Esophagus squamous epithelium (tissue), 5 donors: Measurements from ENCODE around the gene PTPRM. TPM values are rescaled to one million over a fixed set of nuclear protein-coding genes. Genes with fewer than 3 reads are reported as not detected.

Experiments
- DNase-seq: peaks from one replicate; lab custom pipeline; 2025; lab: John Stamatoyannopoulos, UW
- H3K27ac ChIP-seq, 4 donors: fragments of 200-600 bp; sonication (generic); one replicate each; pipeline ENCODE4 v1.5.1; 2016 to 2019; ENCODE audit warnings: mild to moderate bottlenecking in 1 of 4
- H3K27me3 ChIP-seq, 4 donors: fragments of 200-600 bp; sonication (generic); 1 replicate in 3 of 4; 2 replicates in 1 of 4; pipeline versions ENCODE4 v1.5.1 to v1.6.0; 2017 to 2021; ENCODE audit warnings: antibody characterized with exemption in 1 of 4
- H3K36me3 ChIP-seq, 3 donors: fragments of 200-600 bp; sonication (generic); one replicate each; pipeline ENCODE4 v1.5.1; 2016 to 2019
- H3K4me1 ChIP-seq, 3 donors: fragments of 200-600 bp; sonication (generic); one replicate each; pipeline ENCODE4 v1.5.1; 2017 to 2019
- H3K4me3 ChIP-seq, 4 donors: fragments of 200-600 bp; sonication (generic); 1 replicate in 3 of 4; 2 replicates in 1 of 4; pipeline ENCODE4 v1.5.1; 2016 to 2019; ENCODE audit warnings: mild to moderate bottlenecking in 2 of 4, moderate library complexity in 1 of 4
- H3K9me3 ChIP-seq, 3 donors: fragments of 200-600 bp; sonication (generic); one replicate each; pipeline ENCODE4 v1.5.1; 2016 to 2019
- POLR2A ChIP-seq, 4 donors: fragments of 450-650 bp; IDR thresholded peaks; one replicate each; pipeline ENCODE4 v1.6.1; 2017; ENCODE audit warnings: antibody characterized with exemption in 4 of 4, mild to moderate bottlenecking in 4 of 4, moderate library complexity in 3 of 4
- WGBS, 2 donors: methylation state at CpG; one replicate each; pipeline ENCODE4 v1.1.5; 2018; 5-methylcytosine and 5-hydroxymethylcytosine counted together
- intact Hi-C: fragments of 100-400 bp; cut with DNase I; formaldehyde crosslinking; loops from one replicate; pipeline ENCODE4 v1.15.0; 2022
- total RNA-seq, 4 donors: library from RNA; depleted of rRNA; stranded (reverse); fragments of >200 nt; gene quantifications; one replicate each; pipeline ENCODE4 v1.1.0, GENCODE V29; 2016
- TF ChIP-seq, protein P1 (sequence below), 6 experiments: fragments of 450-650 bp in 4 of 6; fragments of 200-600 bp in 2 of 6; sonication (generic) in 2 of 6; IDR thresholded peaks; one replicate each; pipeline ENCODE4 v1.5.1; 2016 to 2019; ENCODE audit warnings: antibody characterized with exemption in 6 of 6, mild to moderate bottlenecking in 4 of 6, moderate library complexity in 4 of 6
- donor health status: DM: yes; HTN: yes; CAD: no.

Gene PTPRM
- total RNA-seq, 4 donors from 2014 or later: 6.5 to 38.7 (median 11.1) TPM

DNA sequence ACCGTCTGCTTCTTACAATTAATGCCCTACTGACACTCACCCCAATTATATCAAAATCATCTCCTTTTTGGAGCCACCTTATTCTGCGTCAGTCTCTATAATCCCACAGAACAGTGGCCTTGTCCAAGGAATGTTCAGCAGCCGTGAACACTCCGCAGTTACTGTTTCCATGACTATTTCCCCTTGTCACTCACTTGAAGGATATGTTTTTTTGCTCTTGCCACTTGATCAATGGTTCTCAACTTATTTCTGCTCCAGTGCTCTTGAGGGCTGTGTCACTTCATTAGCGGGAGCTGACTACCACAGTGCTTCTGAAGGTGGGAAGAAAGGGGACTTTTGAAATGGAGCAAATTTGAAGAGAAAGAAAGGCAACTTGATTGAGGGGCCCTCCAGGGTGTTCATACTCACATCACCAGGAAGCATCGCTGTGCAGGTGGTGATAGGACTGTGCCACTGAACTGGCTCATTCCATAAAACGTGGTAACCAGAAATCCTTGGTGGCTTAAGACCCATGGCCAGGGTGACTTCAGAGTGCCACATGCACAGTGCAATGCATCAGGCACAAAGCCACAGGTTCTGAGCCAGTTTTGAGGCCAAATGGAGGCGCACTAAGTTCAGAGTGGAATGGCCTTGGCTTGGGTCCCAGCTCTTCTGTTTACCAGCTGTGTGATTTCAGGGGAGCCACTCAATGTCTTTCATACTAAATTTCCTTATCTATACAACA lies 721.5 kb downstream of the PTPRM start:
- TF ChIP-seq, protein P1, sequence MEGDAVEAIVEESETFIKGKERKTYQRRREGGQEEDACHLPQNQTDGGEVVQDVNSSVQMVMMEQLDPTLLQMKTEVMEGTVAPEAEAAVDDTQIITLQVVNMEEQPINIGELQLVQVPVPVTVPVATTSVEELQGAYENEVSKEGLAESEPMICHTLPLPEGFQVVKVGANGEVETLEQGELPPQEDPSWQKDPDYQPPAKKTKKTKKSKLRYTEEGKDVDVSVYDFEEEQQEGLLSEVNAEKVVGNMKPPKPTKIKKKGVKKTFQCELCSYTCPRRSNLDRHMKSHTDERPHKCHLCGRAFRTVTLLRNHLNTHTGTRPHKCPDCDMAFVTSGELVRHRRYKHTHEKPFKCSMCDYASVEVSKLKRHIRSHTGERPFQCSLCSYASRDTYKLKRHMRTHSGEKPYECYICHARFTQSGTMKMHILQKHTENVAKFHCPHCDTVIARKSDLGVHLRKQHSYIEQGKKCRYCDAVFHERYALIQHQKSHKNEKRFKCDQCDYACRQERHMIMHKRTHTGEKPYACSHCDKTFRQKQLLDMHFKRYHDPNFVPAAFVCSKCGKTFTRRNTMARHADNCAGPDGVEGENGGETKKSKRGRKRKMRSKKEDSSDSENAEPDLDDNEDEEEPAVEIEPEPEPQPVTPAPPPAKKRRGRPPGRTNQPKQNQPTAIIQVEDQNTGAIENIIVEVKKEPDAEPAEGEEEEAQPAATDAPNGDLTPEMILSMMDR (IDR thresholded peaks at IDR 0.05): no peak
- TF ChIP-seq POLR2A (IDR thresholded peaks at IDR 0.05): no peak
- no peaks in the 10 kb centered on the region for H3K36me3 ChIP-seq
- 83 to 85% methylated on average over 8 of the region's 8 CpGs for WGBS, 2 donors

GRCh38 chr18:8290435-8290834 lies 723.3 kb downstream of the PTPRM start:
- Histone ChIP-seq H3K4me1 (no peaks in the 10 kb centered on the region), H3K36me3 (no peaks in the 10 kb centered on the region), H3K4me3 (no peak overlapping the region), H3K27ac (no peak overlapping the region), H3K27me3 (no peaks in the 10 kb centered on the region), H3K9me3 (no peaks in the 10 kb centered on the region)
- WGBS, 2 donors: 34 to 78% methylated on average over 3 of the region's 3 CpGs
- intact Hi-C loops: no loop called here
- TF ChIP-seq, protein P1 (IDR thresholded peaks at IDR 0.05): no peak
- TF ChIP-seq POLR2A (IDR thresholded peaks at IDR 0.05): no peak
- no peak for DNase-seq

More for the DNA sequence above, 721.5 kb downstream of the PTPRM start:
- DNase-seq: no peak
- no peak overlapping the region for H3K27ac ChIP-seq
- H3K4me3 ChIP-seq: no peak overlapping the region
- no peaks in the 10 kb centered on the region for H3K9me3 ChIP-seq
- no peaks in the 10 kb centered on the region for H3K4me1 ChIP-seq
- intact Hi-C loops: no loop called here
- H3K27me3 ChIP-seq: no peaks in the 10 kb centered on the region

GRCh38 chr18:8290913-8291312 lies 723.8 kb downstream of the PTPRM start:
- no peak for DNase-seq
- Histone ChIP-seq H3K36me3 (no peaks in the 10 kb centered on the region), H3K9me3 (no peaks in the 10 kb centered on the region), H3K4me1 (no peaks in the 10 kb centered on the region), H3K27ac (no peak overlapping the region), H3K27me3 (no peaks in the 10 kb centered on the region), H3K4me3 (no peak overlapping the region)
- TF ChIP-seq, protein P1 (IDR thresholded peaks at IDR 0.05): no peak
- no peak for TF ChIP-seq POLR2A (IDR thresholded peaks at IDR 0.05)
- WGBS, 2 donors: 25 to 80% methylated on average over 1 of the region's 1 CpG
- intact Hi-C loops: no loop called here

GRCh38 chr18:8293184-8293583 lies 726.1 kb downstream of the PTPRM start:
- Histone ChIP-seq H3K4me3 (no peak overlapping the region), H3K4me1 (no peaks in the 10 kb centered on the region), H3K9me3 (no peaks in the 10 kb centered on the region), H3K27ac (no peak overlapping the region), H3K27me3 (no peaks in the 10 kb centered on the region), H3K36me3 (peaks cover 0 to 10% (median 0%) of the 10 kb centered on the region in 3 donors)
- WGBS, 2 donors: 42 to 58% methylated on average over 2 of the region's 2 CpGs
- intact Hi-C loops: no loop called here
- TF ChIP-seq POLR2A (IDR thresholded peaks at IDR 0.05): no peak
- TF ChIP-seq, protein P1 (IDR thresholded peaks at IDR 0.05): no peak
- no peak for DNase-seq

- no peaks in the 10 kb centered on the region for H3K9me3 ChIP-seq
- H3K4me3 ChIP-seq: no peak overlapping the region
- no peaks in the 10 kb centered on the region for H3K27me3 ChIP-seq
- no peak for DNase-seq
- no peak overlapping the region for H3K27ac ChIP-seq
- H3K4me1 ChIP-seq: peaks cover 0 to 3% (median 0%) of the 10 kb centered on the region in 3 donors
- peaks cover 0 to 10% (median 0%) of the 10 kb centered on the region in 3 donors for H3K36me3 ChIP-seq
- TF ChIP-seq, protein P1 (IDR thresholded peaks at IDR 0.05): no peak
- TF ChIP-seq POLR2A (IDR thresholded peaks at IDR 0.05): no peak
- intact Hi-C loops: no loop called here
- WGBS, 2 donors: 90 to 91% methylated on average over 16 of the region's 16 CpGs
These were observed 729.9 kb downstream of the PTPRM start for GRCh38 chr18:8296886-8297616.
